Right lobe of liver (tissue), 6 donors: ENCODE measurements around the gene CAMK2B. TPM values are rescaled to one million over a fixed set of nuclear protein-coding genes. Genes with fewer than 3 reads are reported as not detected.

Experiments used
- ATAC-seq, 4 donors: fragments of 200-7000 bp; cut with Tn5 transposase; one replicate each; pipeline ENCODE4 v1.9.1; 2020; ENCODE audit warnings: mild to moderate bottlenecking in 4 of 4, moderate library complexity in 4 of 4
- DNase-seq, 3 donors: peaks; one replicate each; pipeline ENCODE4 v3.0.0-alpha.2; 2020
- H3K27ac ChIP-seq, 3 donors: fragments of 200-600 bp; one replicate each; pipeline ENCODE4 v1.8.0; 2022
- H3K27me3 ChIP-seq, 2 donors: fragments of 200-600 bp; one replicate each; pipeline ENCODE4 v1.8.0; 2022
- H3K36me3 ChIP-seq, 4 donors: fragments of 200-600 bp; sonication (generic) in 1 of 4; one replicate each; pipeline versions ENCODE4 v1.5.1 to v1.8.0; 2017 to 2022; ENCODE audit warnings: control low read depth in 1 of 4
- H3K4me1 ChIP-seq, 4 donors: fragments of 200-600 bp; sonication (generic) in 1 of 4; one replicate each; pipeline versions ENCODE4 v1.5.1 to v1.8.0; 2017 to 2022; ENCODE audit warnings: control low read depth in 1 of 4
- H3K4me3 ChIP-seq, 3 donors: fragments of 200-600 bp; one replicate each; pipeline ENCODE4 v1.8.0; 2022
- H3K9me3 ChIP-seq, 4 donors: fragments of 200-600 bp; sonication (generic) in 1 of 4; one replicate each; pipeline versions ENCODE4 v1.5.1 to v1.8.0; 2017 to 2022; ENCODE audit warnings: control low read depth in 1 of 4
- CTCF ChIP-seq, 4 donors: fragments of 200-600 bp in 3 of 4; fragments of 450-650 bp in 1 of 4; IDR thresholded peaks; one replicate each; pipeline versions ENCODE4 v1.5.1 to v1.8.0; 2016 to 2022; ENCODE audit warnings: antibody characterized with exemption in 4 of 4, mild to moderate bottlenecking in 2 of 4
- POLR2A ChIP-seq: fragments of 450-650 bp; IDR thresholded peaks from one replicate; pipeline ENCODE4 v1.6.1; 2017; ENCODE audit warnings: antibody characterized with exemption, mild to moderate bottlenecking
- WGBS: methylation state at CpG from one replicate; pipeline ENCODE4 v1.1.6; 2018; ENCODE audit warnings: low coverage, low lambda C conversion rate; ENCODE audit not compliant: insufficient coverage; ENCODE audit errors: missing lambda C conversion rate; 5-methylcytosine and 5-hydroxymethylcytosine counted together
- intact Hi-C, 2 donors: fragments of 100-400 bp; cut with DNase I; formaldehyde crosslinking; loops; one replicate each; pipeline versions ENCODE4 v1.11.2 to v1.14.1; 2022
- total RNA-seq, 6 experiments: library from RNA; depleted of rRNA in 2 of 6; stranded (reverse); fragments of >200 nt in 2 of 6; fragmentation: NEBNext Ultra II Directional in 3 of 6; extraction: Animal tissue kit (Norgen Biotek cat#: 25700) in 3 of 6; gene quantifications; one replicate each; pipeline versions ENCODE4 v1.1.0 to v1.2.4, GENCODE V29; 2016 to 2023
- donor health status: DM: no; HTN: yes; CAD: no.
- donor health status: DM: no; HTN: no; CAD: no.
- donor health status: DM: no; HTN: no; CAD: no.
- donor health status: DM: no; HTN: yes; CAD: no.
- donor health status: DM: no; HTN: yes; CAD: no.

CAMK2B gene
- total RNA-seq, 6 experiments from 2014 or later, result 2.1 to 5.1 (median 3.3) TPM

DNA sequence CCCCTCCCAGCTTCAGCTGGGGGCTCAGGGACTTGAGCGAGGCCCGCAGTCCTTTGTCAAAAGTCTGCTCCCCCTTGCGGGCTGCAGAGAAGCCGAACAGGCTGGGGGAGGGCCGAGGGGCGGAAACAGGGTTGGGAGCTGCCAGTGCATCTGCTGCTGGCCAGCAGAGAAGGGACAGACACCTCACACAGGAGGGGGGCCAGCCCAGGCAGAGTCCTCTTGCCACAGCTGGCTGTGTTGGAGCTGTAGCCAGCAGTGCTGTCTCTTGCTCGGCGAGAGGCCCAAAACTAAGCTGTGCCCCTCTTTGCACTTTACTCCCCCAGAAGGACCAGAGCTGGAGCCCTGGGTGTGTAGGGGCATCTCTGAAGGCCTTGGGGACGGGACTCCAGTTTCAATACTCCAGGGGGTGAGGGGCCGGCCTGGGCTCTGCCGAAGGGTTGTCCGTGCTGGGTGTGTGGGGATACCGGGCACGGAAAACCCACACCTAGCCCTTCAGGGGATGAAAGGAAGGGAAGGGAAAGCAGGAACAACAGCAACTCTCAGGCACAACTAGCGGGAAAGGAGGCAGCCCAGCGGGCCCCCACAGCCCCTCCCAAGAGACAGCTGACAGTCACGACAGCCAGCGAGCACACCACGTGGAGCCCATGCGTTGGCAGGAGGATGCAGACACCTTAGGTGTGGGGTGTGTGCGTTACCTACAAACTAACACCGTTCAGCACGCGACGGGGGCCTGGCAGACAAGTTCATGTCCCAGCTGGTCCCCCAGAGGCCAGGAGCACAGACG lies 106.8 kb downstream of the CAMK2B start:
- intact Hi-C loops, result no loop called here
- Histone ChIP-seq H3K9me3 (no peaks in the 10 kb centered on the region), H3K27me3 (no peaks in the 10 kb centered on the region), H3K4me3 (no peak overlapping the region), H3K27ac (no peak overlapping the region), H3K36me3 (no peaks in the 10 kb centered on the region), H3K4me1 (no peaks in the 10 kb centered on the region)
- ATAC-seq (no peak), DNase-seq (peak in 2 of 3 donors; percentile 12 to 53)
- 50% methylated on average over 1 of the region's 26 CpGs for WGBS
- TF ChIP-seq CTCF (IDR thresholded peaks at IDR 0.05) (no peak), POLR2A (no peak)

DNA sequence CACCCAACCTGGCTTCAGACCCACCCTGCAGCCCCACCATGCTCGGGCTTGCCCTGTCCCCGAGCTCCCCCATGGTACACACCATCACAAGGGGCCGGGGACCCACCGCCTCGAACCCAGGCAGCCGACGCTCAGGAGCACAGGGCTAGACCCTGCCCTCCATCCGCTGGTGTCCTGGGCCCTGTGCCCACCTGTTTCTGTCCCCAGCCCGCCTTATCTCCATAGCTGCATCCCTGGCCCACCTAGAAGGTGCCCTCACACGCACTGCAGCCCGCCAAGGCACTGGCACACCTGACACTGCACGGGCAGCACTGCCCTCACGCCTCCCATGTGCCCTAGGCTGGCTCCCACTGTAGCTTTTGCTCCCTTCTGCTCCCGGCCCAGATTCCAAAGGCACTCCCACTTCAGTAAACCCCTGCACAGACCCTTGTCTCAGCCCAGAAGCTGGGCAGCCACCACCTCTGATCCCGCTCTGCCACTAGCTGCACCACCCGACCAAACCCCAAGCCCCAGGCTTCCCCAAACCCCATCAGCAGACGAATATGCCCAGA lies 107.5 kb downstream of the CAMK2B start:
- TF ChIP-seq CTCF (IDR thresholded peaks at IDR 0.05) (no peak), POLR2A (no peak)
- WGBS, result 83% methylated on average over 7 of the region's 17 CpGs
- Histone ChIP-seq H3K36me3 (peaks cover 0 to 2% (median 0%) of the 10 kb centered on the region in 4 donors), H3K4me1 (no peaks in the 10 kb centered on the region), H3K27ac (no peak overlapping the region), H3K4me3 (no peak overlapping the region), H3K9me3 (no peaks in the 10 kb centered on the region), H3K27me3 (no peaks in the 10 kb centered on the region)
- no peak for ATAC-seq
- DNase-seq, result peak in 1 of 3 donors; percentile 32
- intact Hi-C loops, result no loop called here

DNA sequence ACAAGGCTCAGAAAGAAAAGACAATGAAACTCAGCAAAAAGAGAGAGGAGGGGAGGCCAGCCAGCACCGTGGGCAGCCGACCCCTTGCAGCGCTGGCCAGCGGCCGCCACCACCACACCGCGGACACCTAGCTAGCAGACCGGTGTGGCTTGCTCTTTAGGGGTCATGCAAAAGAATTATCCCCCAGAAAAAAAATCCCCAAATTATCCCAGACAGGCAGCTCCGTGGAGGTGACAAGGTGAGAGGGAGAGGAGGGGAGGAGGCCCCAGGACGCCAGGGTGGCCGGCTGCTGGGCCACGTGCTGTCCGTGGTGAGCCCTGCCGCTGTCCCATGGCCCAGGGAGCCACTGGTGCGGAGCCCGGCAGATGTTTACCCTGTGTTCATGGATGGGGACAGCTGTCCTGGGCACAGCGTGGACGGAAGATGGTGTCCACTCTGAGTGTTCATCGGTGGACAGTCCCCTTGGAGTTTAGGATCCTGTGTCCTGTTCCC lies 108.1 kb downstream of the CAMK2B start:
- H3K36me3 ChIP-seq, result peaks cover 0 to 3% (median 1%) of the 10 kb centered on the region in 4 donors
- DNase-seq, result peak in 1 of 3 donors; percentile 39
- TF ChIP-seq CTCF (IDR thresholded peaks at IDR 0.05) (no peak), POLR2A (no peak)
- ATAC-seq, result no peak
- H3K4me3 ChIP-seq, result no peak overlapping the region
- no peaks in the 10 kb centered on the region for H3K27me3 ChIP-seq
- H3K4me1 ChIP-seq, result no peaks in the 10 kb centered on the region
- H3K9me3 ChIP-seq, result no peaks in the 10 kb centered on the region
- WGBS, result 61% methylated on average over 5 of the region's 19 CpGs
- intact Hi-C loops, result no loop called here
- H3K27ac ChIP-seq, result no peak overlapping the region

DNA sequence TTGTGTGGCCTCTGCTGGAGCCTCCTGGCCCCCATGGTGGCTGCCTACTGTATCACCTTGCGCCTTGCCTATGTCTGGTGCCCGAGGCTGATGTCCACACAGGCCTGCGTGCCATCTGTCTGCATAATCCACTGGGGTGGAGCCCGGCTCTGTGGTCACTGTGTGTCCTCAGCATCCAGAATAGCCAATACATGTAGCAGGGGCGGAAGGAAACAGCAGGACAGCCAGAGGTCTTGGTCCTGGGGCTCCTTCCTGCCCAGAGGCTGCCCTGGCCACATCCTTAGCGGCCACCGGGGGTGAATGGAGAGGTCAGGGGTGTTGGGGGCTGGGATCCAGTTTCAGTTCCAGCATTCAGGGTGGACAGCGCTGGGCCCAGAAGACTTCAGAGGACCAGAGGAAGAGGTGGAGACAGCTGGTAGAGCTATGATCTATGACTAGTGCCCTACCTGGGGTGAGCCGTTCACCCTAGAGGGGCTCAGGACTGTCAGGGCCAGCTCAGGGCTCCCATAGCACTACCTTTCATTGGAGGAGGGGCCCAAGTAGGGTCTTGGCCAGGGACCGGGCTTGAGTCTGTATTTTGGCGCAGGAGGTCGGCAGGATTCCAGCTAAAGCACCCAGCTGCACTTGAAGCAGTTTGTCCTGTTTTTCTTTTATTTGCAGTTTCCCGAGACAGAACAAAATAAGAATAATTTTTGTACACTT lies 108.7 kb downstream of the CAMK2B start:
- DNase-seq (peak in 1 of 3 donors; percentile 48), ATAC-seq (peak; percentile 12 to 58 (median 28))
- H3K4me3 ChIP-seq, result no peak overlapping the region
- H3K27me3 ChIP-seq, result no peaks in the 10 kb centered on the region
- intact Hi-C loops, result no loop called here
- H3K27ac ChIP-seq, result no peak overlapping the region
- WGBS, result 49% methylated on average over 9 of the region's 13 CpGs
- H3K36me3 ChIP-seq, result peaks cover 0 to 9% (median 3%) of the 10 kb centered on the region in 4 donors
- H3K9me3 ChIP-seq, result no peaks in the 10 kb centered on the region
- H3K4me1 ChIP-seq, result no peaks in the 10 kb centered on the region
- TF ChIP-seq CTCF (IDR thresholded peaks at IDR 0.05), result no peak
- TF ChIP-seq POLR2A, result no peak
